Endometrial microvascular endothelial cells (primary cell): ENCODE data around the gene ADCK1. TPM values are rescaled to one million over a fixed set of nuclear protein-coding genes. Genes with fewer than 3 reads are reported as not detected.
"Not testable (repeated sequence)": the region's sequence is repeated elsewhere in the genome, so short reads cannot be mapped to it uniquely, and the experiment has no call there.

ENCODE experiments used
- in situ Hi-C: cut with HindIII; loops from 2 replicates; pipeline ENCODE4 v1.10.0; 2017; ENCODE audit warnings: low sequenced_read_pairs, low pct_unique_long_range_greater_than_20kb; ENCODE audit errors: inconsistent ontology term
- total RNA-seq: library from RNA; depleted of rRNA; stranded (reverse); fragments of >200 nt; gene quantifications from one replicate; pipeline ENCODE4 v1.2.3, GENCODE V29; 2015; ENCODE audit errors: inconsistent ontology term

The ADCK1 gene
- total RNA-seq, 1 donor from 2014 or later: 7.2 TPM

GRCh38 chr14:77918448-77918847, 118.5 kb downstream of the ADCK1 start:
- in situ Hi-C loops: no loop called here

GRCh38 chr14:77920312-77920711, 120.4 kb downstream of the ADCK1 start:
- in situ Hi-C loops: no loop called here

- in situ Hi-C loops: no loop called here
Measured at GRCh38 chr14:77921818-77922217, 121.9 kb downstream of the ADCK1 start.

- in situ Hi-C loops: no loop called here
Measured at GRCh38 chr14:77923131-77923936, 123.4 kb downstream of the ADCK1 start.

GRCh38 chr14:77924141-77924948, 124.4 kb downstream of the ADCK1 start:
- in situ Hi-C loops: no loop called here

GRCh38 chr14:77926942-77927341, 127.0 kb downstream of the ADCK1 start:
- in situ Hi-C loops: no loop called here

- in situ Hi-C loops: no loop called here
Measured at GRCh38 chr14:77931441-77931840, 131.5 kb downstream of the ADCK1 start.

GRCh38 chr14:77936138-77936639, 136.3 kb downstream of the ADCK1 start:
- in situ Hi-C loops: no loop called here

GRCh38 chr14:77947372-77947771, 147.5 kb downstream of the ADCK1 start:
- in situ Hi-C loops: no loop called here

GRCh38 chr14:77950371-77951063, 150.6 kb downstream of the ADCK1 start:
- in situ Hi-C loops: no loop called here

GRCh38 chr14:77955816-77956484, 156.0 kb downstream of the ADCK1 start:
- in situ Hi-C loops: no loop called here

GRCh38 chr14:77959686-77960085, 159.8 kb downstream of the ADCK1 start:
- in situ Hi-C loops: not testable (repeated sequence)

GRCh38 chr14:77961847-77962580, 162.1 kb downstream of the ADCK1 start:
- in situ Hi-C loops: no loop called here

GRCh38 chr14:77962731-77963520, 163.0 kb downstream of the ADCK1 start:
- in situ Hi-C loops: no loop called here

GRCh38 chr14:77964586-77964985, 164.7 kb downstream of the ADCK1 start:
- in situ Hi-C loops: no loop called here

- in situ Hi-C loops: no loop called here
Measured at GRCh38 chr14:77965050-77965449, 165.1 kb downstream of the ADCK1 start.

- in situ Hi-C loops: no loop called here
Measured at GRCh38 chr14:77965919-77966435, 166.1 kb downstream of the ADCK1 start.
